Gastroesophageal sphincter (tissue), 4 donors: ENCODE data around the gene SMOC1. TPM values are rescaled to one million over a fixed set of nuclear protein-coding genes. Genes with fewer than 3 reads are reported as not detected.

Experiments used
- ATAC-seq: fragments of 150-250 bp; one replicate; pipeline ENCODE4 v1.9.1; 2016; ENCODE audit warnings: mild to moderate bottlenecking, moderate library complexity
- H3K27ac ChIP-seq, 4 donors: fragments of 200-600 bp; sonication (generic) in 3 of 4; 1 replicate in 3 of 4; 2 replicates in 1 of 4; pipeline ENCODE4 v1.5.1; 2016 to 2019
- H3K27me3 ChIP-seq: fragments of 200-600 bp; sonication (generic); one replicate; pipeline ENCODE4 v1.5.1; 2019
- H3K36me3 ChIP-seq, 2 donors: fragments of 200-600 bp; sonication (generic); one replicate each; pipeline ENCODE4 v1.5.1; 2019; ENCODE audit warnings: control low read depth in 1 of 2
- H3K4me1 ChIP-seq, 3 donors: fragments of 200-600 bp; sonication (generic); 1 replicate in 2 of 3; 2 replicates in 1 of 3; pipeline ENCODE4 v1.5.1; 2016 to 2019; ENCODE audit warnings: control low read depth in 2 of 3
- H3K4me3 ChIP-seq, 2 donors: fragments of 200-600 bp; sonication (generic); one replicate each; pipeline ENCODE4 v1.5.1; 2019; ENCODE audit warnings: mild to moderate bottlenecking in 1 of 2, moderate library complexity in 1 of 2
- H3K9me3 ChIP-seq, 3 donors: fragments of 200-600 bp; sonication (generic); one replicate each; pipeline ENCODE4 v1.5.1; 2017 to 2019; ENCODE audit warnings: control low read depth in 2 of 3
- CTCF ChIP-seq, 4 experiments: fragments of 200-600 bp in 2 of 4; fragments of 450-650 bp in 2 of 4; sonication (generic) in 1 of 4; IDR thresholded peaks; one replicate each; pipeline ENCODE4 v1.5.1; 2017 to 2019; ENCODE audit warnings: antibody characterized with exemption in 4 of 4, mild to moderate bottlenecking in 2 of 4, moderate library complexity in 2 of 4
- EP300 ChIP-seq: sonication (generic); formaldehyde crosslinking; IDR thresholded peaks from one replicate; pipeline ENCODE4 v1.6.1; 2017; ENCODE audit warnings: antibody characterized with exemption, mild to moderate bottlenecking
- POLR2A ChIP-seq, 2 donors: fragments of 450-650 bp; IDR thresholded peaks; one replicate each; pipeline ENCODE4 v1.6.1; 2017; ENCODE audit warnings: antibody characterized with exemption in 2 of 2, mild to moderate bottlenecking in 2 of 2, moderate library complexity in 1 of 2
- POLR2AphosphoS5 ChIP-seq: sonication (generic); formaldehyde crosslinking; IDR thresholded peaks from one replicate; pipeline ENCODE4 v1.6.1; 2017; ENCODE audit warnings: antibody characterized with exemption
- WGBS, 2 donors: methylation state at CpG; one replicate each; pipeline ENCODE4 v1.1.5; 2018; ENCODE audit warnings: low coverage in 1 of 2; 5-methylcytosine and 5-hydroxymethylcytosine counted together
- total RNA-seq, 4 donors: library from RNA; depleted of rRNA; stranded (reverse); fragments of >200 nt; gene quantifications; one replicate each; pipeline ENCODE4 v1.1.0, GENCODE V29; 2016

SMOC1 gene
- total RNA-seq, 4 donors from 2014 or later: 0.19 to 11.8 (median 0.31) TPM; not detected in 1

DNA sequence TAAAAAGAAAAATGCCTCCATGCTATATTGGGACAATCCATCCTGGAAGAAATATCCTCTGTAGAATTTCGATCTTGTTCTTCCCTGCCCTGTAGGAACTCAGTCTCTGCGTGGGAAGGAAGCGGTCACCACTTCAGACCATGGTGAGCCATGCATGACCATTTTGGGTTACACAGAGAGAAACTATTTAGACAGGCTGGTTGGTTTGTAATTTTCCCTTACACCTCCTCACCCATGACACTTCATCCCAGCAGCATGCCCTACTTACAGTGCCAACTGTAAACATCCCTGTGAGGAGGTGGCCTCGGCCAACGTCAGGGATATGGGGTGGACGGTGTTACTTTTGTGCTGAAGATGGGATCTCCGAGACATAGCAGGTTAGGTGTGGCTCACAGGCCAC lies 121.4 kb downstream of the SMOC1 start:
- Histone ChIP-seq H3K27me3 (no peaks in the 10 kb centered on the region), H3K4me3 (no peak overlapping the region), H3K27ac (peak overlapping the region in 2 of 4 donors; percentile 42 to 60), H3K9me3 (no peaks in the 10 kb centered on the region), H3K4me1 (peaks cover 0 to 17% (median 0%) of the 10 kb centered on the region in 3 donors), H3K36me3 (no peaks in the 10 kb centered on the region)
- no peak for TF ChIP-seq CTCF (IDR thresholded peaks at IDR 0.05)
- peak; percentile 25 for TF ChIP-seq POLR2AphosphoS5
- ATAC-seq: peak; percentile 62
- WGBS, 2 donors: 43 to 86% methylated on average over 1 to 7 of the region's 7 CpGs

GRCh38 chr14:70002589-70003346 lies 123.6 kb downstream of the SMOC1 start:
- H3K9me3 ChIP-seq: no peaks in the 10 kb centered on the region
- no peak overlapping the region for H3K27ac ChIP-seq
- H3K4me1 ChIP-seq: peaks cover 0 to 13% (median 0%) of the 10 kb centered on the region in 3 donors
- no peaks in the 10 kb centered on the region for H3K36me3 ChIP-seq
- no peak for ATAC-seq
- no peaks in the 10 kb centered on the region for H3K27me3 ChIP-seq
- TF ChIP-seq EP300: no peak
- WGBS, 2 donors: 85 to 95% methylated on average over 6 of the region's 6 CpGs
- H3K4me3 ChIP-seq: no peak overlapping the region

- Histone ChIP-seq H3K27ac (no peak overlapping the region), H3K27me3 (no peaks in the 10 kb centered on the region)
- TF ChIP-seq POLR2AphosphoS5 (no peak), POLR2A (IDR thresholded peaks at IDR 0.05) (no peak), EP300 (no peak), CTCF (IDR thresholded peaks at IDR 0.05) (no peak)
These were observed 125.6 kb downstream of the SMOC1 start for GRCh38 chr14:70004791-70005190.

DNA sequence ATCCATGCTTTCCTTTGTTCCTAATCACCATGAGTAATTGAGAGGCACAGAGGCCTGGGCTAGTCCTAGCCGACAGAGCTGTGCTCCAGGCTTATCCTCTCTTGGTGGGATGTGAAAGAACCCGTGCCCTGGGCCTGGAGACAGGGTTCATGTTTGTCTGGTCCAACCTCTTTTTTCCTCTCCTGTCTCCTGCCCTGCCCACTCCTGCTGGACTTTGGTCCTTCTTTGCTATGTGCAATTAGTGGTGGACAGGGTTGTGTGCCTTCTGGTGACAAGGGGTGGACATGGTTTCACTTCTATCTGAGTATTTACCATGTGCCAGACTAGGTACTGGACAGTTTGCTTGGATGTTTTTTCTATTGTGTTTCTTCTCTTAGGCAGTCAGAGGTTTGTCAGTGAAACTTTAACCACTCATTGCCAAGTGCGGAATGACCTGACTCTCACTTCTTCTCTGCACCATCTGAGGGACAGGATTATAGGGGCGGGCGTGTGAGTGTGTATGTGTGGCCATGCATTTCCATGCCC lies 126.1 kb downstream of the SMOC1 start:
- TF ChIP-seq EP300 (no peak), CTCF (IDR thresholded peaks at IDR 0.05) (no peak), POLR2A (IDR thresholded peaks at IDR 0.05) (no peak), POLR2AphosphoS5 (no peak)
- peaks cover 0 to 9% (median 0%) of the 10 kb centered on the region in 3 donors for H3K4me1 ChIP-seq
- no peak overlapping the region for H3K4me3 ChIP-seq
- no peak for ATAC-seq
- no peaks in the 10 kb centered on the region for H3K27me3 ChIP-seq
- no peaks in the 10 kb centered on the region for H3K36me3 ChIP-seq
- H3K9me3 ChIP-seq: no peaks in the 10 kb centered on the region
- 82 to 91% methylated on average over 5 of the region's 5 CpGs for WGBS, 2 donors
- no peak overlapping the region for H3K27ac ChIP-seq

More at GRCh38 chr14:70004791-70005190, 125.6 kb downstream of the SMOC1 start:
- Histone ChIP-seq H3K4me3 (no peak overlapping the region), H3K9me3 (no peaks in the 10 kb centered on the region), H3K4me1 (peaks cover 0 to 9% (median 0%) of the 10 kb centered on the region in 3 donors), H3K36me3 (no peaks in the 10 kb centered on the region)
- 60 to 81% methylated on average over 2 of the region's 2 CpGs for WGBS, 2 donors
- ATAC-seq: no peak

DNA sequence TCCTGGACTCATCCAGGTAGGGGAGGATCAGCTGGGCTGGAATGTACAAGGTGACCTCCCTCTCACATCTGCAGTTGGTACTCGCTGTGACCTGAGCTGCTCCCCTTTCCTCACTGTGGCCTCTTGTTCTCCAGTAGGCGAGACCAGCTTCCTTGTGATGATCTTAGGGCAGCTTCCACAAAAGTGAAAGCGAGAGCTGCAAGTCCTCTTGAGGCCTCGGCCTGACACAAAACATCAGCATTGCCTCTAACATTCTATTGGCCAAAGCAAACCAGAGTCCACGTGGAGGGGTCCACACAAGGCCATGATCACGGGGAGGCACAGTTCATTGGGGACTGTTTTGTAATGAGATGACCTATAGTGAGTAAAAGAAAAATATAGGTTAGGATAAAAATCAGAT lies 127.5 kb downstream of the SMOC1 start:
- H3K4me1 ChIP-seq: peaks cover 0 to 9% (median 0%) of the 10 kb centered on the region in 3 donors
- H3K9me3 ChIP-seq: no peaks in the 10 kb centered on the region
- no peak for ATAC-seq
- WGBS, 2 donors: 80 to 92% methylated on average over 1 to 6 of the region's 6 CpGs
- TF ChIP-seq CTCF (IDR thresholded peaks at IDR 0.05) (no peak), POLR2AphosphoS5 (no peak), POLR2A (IDR thresholded peaks at IDR 0.05) (no peak), EP300 (no peak)
- no peak overlapping the region for H3K27ac ChIP-seq
- no peak overlapping the region for H3K4me3 ChIP-seq
- no peaks in the 10 kb centered on the region for H3K27me3 ChIP-seq
- no peaks in the 10 kb centered on the region for H3K36me3 ChIP-seq
